EH (cell line): ENCODE results near the gene ZNF740.
A peak's percentile ranks its signal among the peaks of the same experiment; 100 is the strongest.

Experiments used
- DNase-seq: peaks from one replicate; pipeline ENCODE4 v3.0.0-alpha.2; 2015; ENCODE audit warnings: low read depth

ZNF740 gene

GRCh38 chr12:53214221-53214620 lies 33.7 kb downstream of the ZNF740 start:
- DNase-seq, result no peak

- DNase-seq, result peak; percentile 72
These were observed 34.3 kb downstream of the ZNF740 start for GRCh38 chr12:53214687-53215455.

- no peak for DNase-seq
These were observed 35.0 kb downstream of the ZNF740 start for GRCh38 chr12:53215497-53215896.

GRCh38 chr12:53217051-53217930 lies 36.8 kb downstream of the ZNF740 start:
- DNase-seq, result peak; percentile 52

GRCh38 chr12:53217931-53218307 lies 37.4 kb downstream of the ZNF740 start:
- no peak for DNase-seq

DNA sequence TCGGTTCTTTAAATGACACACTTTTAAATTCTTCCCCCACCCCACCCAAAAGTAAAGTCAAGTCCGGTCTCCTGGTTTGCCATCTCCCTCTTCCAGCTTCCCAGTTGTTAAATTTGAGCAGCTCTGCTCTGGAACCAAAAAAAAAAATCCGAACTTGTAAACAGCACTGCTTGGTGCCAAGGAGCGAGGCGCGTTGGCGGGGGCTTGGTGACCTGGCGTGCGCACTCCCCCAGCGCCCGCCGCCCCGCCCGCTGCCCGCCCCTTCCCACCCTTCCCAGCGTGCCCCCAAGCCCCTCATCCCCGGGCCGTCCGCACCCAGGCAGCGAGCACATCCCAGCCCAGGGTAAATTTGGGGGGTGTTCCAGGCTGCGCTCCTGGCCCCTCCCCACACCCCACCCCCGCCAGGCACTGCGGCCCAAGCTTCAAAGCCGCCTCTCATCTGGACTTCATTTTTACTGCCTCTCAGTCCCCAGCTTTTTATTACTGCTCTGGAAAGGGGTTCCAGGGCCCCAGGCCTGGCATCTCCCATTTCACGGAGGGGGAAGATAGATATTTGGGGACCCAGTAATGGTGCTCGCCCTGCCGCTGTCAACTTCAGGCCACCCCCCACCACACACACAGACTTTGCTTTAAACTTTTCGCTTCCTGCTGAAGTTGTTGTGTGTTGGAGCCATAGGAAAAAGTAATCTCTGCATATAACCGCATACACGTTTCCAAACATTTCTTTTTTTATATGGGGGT lies 38.2 kb downstream of the ZNF740 start:
- DNase-seq, result peak; percentile 41

- peak; percentile 66 for DNase-seq
These were observed 38.9 kb downstream of the ZNF740 start for GRCh38 chr12:53219292-53219955.

- DNase-seq, result peak; percentile 86
These were observed 39.6 kb downstream of the ZNF740 start for GRCh38 chr12:53219956-53220693.

- peak; percentile 96 for DNase-seq
These were observed 40.2 kb downstream of the ZNF740 start for GRCh38 chr12:53220694-53221202.

DNA sequence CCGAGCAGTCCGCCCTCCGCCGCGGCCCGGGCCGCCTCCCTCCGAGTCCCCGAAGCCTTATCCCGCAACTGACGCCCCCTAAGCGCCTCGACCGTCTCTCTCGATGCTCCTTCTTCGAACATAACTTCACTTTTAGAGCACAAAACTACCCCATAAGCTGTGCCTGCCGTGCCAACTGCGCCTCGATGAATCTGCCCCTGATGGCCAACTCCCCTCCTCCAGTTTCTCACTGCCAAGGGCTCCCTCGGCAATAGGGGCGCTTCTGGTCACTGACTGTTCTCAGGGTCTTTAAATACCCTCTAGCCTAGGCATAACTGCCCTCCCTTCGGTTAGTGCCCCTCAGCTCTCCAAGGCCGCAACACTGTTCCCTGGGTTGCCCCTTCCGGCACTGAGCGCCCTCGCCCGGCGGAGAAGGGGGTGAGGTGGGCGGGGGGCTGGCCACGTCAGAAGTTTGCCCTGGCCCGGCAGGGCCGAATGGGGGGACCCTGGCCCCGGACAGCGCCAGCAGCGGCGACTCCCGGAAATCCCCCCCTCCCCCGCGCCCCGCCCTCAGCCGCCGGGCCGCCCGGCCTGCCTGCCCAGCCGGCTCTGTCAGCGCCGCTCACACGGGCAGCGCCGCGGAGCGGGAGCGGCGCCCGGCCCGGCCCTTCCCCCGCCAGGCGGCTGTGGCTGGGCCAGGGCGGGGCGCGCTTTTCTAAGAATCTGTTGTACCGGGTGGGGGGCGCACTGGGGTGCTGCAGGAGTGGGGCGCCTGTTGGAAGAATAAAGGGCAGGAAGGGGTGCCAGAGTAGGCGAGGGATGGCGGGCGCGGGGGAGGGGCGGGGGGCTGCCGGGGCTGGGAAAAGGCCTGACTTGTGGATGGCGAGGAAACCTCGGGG lies 40.9 kb downstream of the ZNF740 start:
- DNase-seq, result peak; percentile 74

GRCh38 chr12:53222170-53222721 lies 41.7 kb downstream of the ZNF740 start:
- peak; percentile 73 for DNase-seq

DNA sequence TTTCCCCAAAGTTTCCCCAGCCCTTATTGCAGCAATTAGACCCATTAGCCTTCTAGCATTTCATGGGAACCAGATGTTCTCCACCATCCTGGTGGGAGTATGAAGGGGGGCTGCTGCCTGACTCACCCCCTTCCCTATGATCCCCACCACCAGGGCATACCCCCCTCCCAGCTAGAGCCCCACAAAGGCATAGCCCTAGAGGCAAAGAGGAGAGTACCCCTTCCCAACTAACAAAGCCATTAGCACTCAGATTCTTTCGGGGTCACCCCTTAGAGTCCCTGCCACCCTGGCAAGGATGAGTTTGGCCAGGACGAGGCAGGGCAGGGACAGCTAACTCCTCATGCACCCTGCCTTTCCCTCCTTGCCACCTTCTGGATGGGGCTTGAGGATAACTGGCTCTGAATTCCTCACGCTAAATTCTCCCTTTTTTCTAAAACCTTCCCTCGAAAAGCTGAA lies 42.3 kb downstream of the ZNF740 start:
- no peak for DNase-seq

DNA sequence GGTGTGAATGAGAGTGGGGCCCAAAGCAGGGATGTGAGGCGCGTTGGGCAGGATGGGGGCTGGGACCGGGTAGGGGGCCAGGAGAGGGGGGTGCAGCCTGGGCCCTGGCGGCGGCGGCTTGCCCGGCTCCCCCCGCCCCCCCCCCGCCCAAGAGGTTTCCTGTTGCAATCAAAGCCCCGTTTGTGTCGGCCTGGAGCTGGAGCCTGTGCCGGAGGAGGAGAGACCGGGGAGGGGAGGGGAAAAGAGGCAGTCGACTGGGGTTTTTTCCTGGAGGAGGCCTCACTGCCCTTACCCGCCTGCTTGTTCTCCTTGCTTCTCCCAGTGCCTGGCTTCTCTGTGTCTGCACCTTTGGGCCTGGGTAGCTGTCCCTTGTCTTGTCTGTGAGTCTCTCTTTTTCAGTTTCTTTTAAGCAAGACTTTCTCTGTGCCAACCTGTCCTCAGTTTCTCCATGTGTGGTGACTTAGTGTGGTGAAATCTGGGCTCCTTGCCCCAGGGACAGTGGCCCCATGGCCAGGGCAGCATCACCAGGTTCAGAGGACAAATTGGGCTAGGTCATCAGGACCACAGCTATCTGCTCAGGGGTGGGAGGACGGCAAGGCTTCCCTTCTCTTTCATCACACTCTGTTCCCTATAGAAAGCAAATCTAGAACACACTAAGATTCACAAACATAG lies 43.0 kb downstream of the ZNF740 start:
- peak; percentile 75 for DNase-seq

DNA sequence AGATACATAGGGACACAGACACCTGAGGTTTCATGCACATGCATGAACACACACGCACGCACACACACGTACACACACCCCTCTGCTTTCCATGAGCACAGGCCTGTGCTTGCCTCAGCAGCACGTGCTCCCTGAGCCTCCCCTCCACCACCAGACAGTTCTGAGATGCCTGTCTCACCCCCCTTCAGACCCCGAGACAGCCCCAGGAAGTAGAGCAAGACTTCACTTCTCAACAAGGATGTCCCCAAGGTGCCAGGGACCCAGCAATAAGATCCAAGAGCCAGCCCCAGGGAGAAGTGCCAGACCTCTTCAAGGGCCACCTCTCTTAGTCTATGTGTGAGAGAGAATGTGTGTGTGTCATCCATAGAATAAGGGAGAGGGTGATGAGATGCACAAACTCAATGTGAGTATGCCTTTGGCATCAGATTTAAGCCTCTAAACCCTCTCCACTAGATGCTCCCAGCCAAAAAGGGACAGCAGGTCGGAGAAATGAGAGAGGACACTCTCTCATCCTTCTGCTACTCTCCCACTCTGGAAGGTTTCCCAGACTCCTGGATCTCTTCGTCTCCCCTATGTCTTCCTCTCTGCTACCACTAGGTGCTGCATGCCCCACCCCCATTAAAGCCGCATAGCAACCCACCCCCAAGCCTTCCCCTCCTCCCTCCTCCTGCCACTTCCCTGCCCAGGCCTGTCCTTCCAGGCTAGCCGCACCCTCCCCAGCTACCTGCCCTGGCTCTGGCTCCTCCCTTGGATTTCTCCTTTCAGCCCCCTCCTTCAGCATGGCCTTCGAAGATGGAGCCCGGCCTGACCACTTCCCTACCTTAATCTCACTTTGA lies 43.8 kb downstream of the ZNF740 start:
- DNase-seq, result peak; percentile 41

- no peak for DNase-seq
These were observed 44.5 kb downstream of the ZNF740 start for GRCh38 chr12:53224897-53225634.

DNA sequence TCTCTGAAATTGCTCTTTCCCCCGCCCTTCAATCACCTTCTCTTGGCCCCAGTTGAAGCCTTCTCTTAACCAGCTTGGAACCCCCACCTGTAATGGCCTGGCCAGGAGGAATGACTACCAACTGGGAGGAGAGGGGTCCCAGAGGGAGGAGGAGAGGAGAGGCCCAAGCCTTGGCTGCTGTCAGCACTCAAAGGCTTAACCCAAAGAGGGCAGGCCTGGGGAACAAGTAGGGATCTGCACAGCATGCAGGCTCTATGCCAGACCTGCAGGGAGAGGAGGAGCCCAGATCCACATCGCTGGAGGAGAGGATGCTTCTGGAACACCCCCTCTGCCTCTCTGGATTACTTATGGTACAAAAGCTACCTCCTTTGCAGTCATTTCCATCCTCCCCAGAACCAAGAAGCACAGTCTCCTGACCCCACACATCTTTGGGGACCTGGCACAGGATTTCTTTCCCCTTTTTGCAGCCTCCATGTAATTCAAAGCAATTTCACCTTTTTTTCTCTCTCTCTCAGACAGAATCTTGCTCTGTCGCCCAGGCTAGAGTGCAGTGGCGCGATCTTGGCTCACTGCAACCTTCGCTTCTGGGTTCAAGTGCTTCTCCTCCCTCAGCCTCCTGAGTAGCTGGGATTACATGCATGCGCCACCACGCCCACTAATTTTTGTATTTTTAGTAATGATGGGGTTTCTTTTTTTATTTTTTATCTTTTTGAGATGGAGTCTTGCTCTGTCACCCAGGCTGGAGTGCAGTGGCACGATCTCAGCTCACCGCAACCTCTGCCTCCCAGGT lies 45.3 kb downstream of the ZNF740 start:
- no peak for DNase-seq

DNA sequence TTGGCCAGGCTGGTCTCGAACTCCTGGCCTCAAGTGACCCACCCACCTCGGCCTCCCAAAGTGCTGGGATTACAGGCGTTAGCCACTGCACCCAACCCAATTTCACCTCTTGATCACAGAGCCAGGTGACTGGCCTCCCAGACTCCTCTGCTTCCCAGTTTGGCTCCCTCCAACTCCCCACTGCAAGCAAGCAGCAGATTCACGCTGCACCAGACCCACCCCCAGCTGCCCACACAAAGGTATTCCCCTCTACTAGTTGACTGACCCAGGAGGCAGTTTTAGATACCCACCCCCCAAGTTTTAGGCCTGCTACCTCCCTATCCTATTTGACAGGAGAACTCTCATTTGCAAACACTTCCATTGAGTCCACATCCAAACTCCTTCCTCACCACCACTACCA lies 46.3 kb downstream of the ZNF740 start:
- DNase-seq, result no peak
